Mucosa of rectum (tissue), 2 donors: Measurements from ENCODE around the gene SUFU.
A peak's percentile ranks its signal among the peaks of the same experiment; 100 is the strongest.

Source experiments
- H3K27ac ChIP-seq, 2 donors: one replicate each; pipeline ENCODE4 v1.7.0; 2013; ENCODE audit warnings: inconsistent platforms in 2 of 2, low read depth in 2 of 2, low read length in 2 of 2
- H3K27me3 ChIP-seq, 2 donors: one replicate each; pipeline ENCODE4 v1.7.0; 2013; ENCODE audit warnings: low read length in 2 of 2; ENCODE audit not compliant: control insufficient read depth in 2 of 2, insufficient read depth in 2 of 2
- H3K36me3 ChIP-seq, 2 donors: one replicate each; pipeline ENCODE4 v1.7.0; 2013; ENCODE audit warnings: low read length in 2 of 2; ENCODE audit not compliant: control insufficient read depth in 2 of 2, insufficient read depth in 2 of 2
- H3K4me1 ChIP-seq, 2 donors: one replicate each; pipeline ENCODE4 v1.7.0; 2013; ENCODE audit warnings: low read length in 2 of 2, mild to moderate bottlenecking in 1 of 2; ENCODE audit not compliant: control insufficient read depth in 2 of 2, insufficient read depth in 2 of 2
- H3K4me3 ChIP-seq, 2 donors: one replicate each; pipeline ENCODE4 v1.7.0; 2013; ENCODE audit warnings: low read length in 2 of 2
- H3K9ac ChIP-seq, 2 donors: one replicate each; pipeline ENCODE4 v1.7.0; 2013; ENCODE audit warnings: low read length in 2 of 2, low read depth in 1 of 2, mild to moderate bottlenecking in 1 of 2
- H3K9me3 ChIP-seq, 2 donors: one replicate each; pipeline ENCODE4 v1.7.0; 2013; ENCODE audit warnings: low read length in 2 of 2; ENCODE audit not compliant: control insufficient read depth in 2 of 2
- donor health status: healthy.
- donor health status: Normal muscosa, but diverticular disease.

SUFU gene

DNA sequence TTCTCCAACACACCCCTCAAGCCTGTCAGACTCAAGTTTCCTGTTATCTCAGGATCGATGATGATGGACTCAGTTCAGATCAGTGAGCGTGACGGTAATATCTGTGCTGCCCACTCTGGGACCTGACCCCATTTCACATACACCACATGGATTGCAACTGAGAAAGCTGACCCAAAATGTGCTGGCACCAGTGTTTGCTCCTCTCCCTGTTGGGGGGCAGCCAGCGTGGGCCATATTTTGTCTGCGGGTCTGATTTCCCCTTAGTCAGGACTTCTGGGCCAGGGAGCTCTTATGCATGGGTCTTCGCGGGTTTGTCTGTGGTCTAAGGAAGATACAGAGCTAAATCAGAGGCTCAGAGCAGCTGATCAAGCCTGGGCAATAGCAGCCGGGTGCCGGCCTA lies 97.9 kb downstream of the SUFU start:
- Histone ChIP-seq H3K27ac (peak overlapping the region in 1 of 2 donors; percentile 52), H3K27me3 (no peaks in the 10 kb centered on the region), H3K9ac (no peak overlapping the region), H3K36me3 (peaks cover 11 to 33% of the 10 kb centered on the region in 2 donors), H3K9me3 (no peaks in the 10 kb centered on the region), H3K4me1 (peaks cover 0 to 3% of the 10 kb centered on the region in 2 donors), H3K4me3 (no peak overlapping the region)

DNA sequence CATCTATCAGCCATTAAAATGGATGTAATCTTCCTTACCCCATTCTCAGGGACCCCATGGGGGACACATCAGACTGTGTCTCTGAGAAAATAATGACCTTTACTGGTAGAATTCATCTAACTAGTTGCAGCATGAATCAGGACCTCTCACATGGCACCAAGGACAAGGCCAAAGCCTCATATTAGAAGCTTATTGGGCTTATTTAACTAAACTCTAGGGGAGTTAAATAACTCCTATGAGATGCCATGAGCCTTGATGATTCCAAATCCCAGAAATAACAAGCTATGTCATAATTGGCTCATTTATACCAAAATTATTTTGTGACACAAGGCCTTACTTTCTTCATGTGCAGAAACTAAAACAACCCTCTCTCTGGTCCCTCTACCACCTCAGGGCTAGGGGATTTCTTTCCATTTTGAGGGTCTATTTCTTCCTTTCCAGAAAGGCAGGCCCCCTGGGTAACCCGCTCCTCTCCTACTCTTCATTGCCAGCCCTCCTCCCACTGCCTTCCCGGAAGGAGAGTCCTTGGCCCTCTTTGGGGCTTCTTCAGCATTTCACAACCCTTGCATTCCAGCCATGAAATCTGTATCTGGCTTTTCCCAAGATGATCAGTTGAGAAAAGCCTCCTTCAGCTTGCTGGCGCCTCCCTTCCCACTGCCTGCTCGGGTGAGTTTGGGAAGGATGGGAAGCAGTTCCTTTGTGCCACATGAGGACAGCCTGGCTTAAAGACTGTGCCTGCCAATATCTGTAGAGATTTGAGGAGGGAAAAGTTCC lies 98.7 kb downstream of the SUFU start:
- peak overlapping the region; percentile 3 to 52 for H3K27ac ChIP-seq
- H3K27me3 ChIP-seq = no peaks in the 10 kb centered on the region
- no peaks in the 10 kb centered on the region for H3K9me3 ChIP-seq
- peaks cover 9 to 29% of the 10 kb centered on the region in 2 donors for H3K36me3 ChIP-seq
- H3K9ac ChIP-seq = no peak overlapping the region
- no peak overlapping the region for H3K4me3 ChIP-seq
- no peaks in the 10 kb centered on the region for H3K4me1 ChIP-seq

DNA sequence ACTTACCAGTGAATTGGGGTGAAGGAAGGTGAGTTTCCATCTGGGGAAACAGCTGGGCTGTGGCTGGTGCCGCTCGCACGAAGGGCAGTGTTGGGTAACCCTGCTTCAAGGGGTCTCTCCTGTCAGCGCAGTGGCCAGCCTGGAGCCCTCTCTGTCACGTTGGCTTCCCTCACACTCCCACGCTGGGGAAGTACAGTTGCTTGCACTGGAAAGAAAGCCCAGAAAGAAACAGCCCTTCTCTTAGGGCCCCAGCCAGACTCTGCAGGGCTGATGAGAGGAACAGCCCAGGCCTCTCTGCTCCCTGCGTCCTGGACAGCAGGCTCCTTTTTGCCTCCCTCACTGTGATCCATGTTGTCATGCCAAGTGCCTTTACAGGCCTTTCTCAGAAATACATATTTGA lies 100.2 kb downstream of the SUFU start:
- Histone ChIP-seq H3K4me3 (no peak overlapping the region), H3K9me3 (no peaks in the 10 kb centered on the region), H3K27me3 (no peaks in the 10 kb centered on the region), H3K4me1 (no peaks in the 10 kb centered on the region), H3K27ac (peak overlapping the region in 1 of 2 donors; percentile 1), H3K36me3 (peaks cover 7 to 27% of the 10 kb centered on the region in 2 donors), H3K9ac (no peak overlapping the region)

DNA sequence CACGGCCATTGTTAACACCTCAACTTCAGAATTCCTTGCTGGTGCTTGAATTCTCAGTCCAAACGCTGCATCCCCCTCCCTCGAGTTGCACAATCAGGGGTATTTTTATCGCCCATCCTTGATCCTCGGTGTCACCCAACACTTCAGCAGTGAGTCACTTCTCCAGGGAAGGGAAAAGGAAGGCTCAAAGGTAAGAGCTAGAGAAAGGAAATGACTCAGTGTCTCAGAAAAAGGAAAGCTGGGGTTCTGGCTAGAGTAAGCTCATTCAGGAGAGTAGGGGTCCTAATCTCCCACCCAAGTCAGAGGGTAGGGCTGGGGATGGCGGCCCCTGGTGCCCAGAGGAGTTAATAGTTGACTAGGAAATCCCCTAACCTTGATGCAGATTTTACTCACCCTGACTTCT lies 100.7 kb downstream of the SUFU start:
- no peaks in the 10 kb centered on the region for H3K9me3 ChIP-seq
- peak overlapping the region in 1 of 2 donors; percentile 1 for H3K27ac ChIP-seq
- no peak overlapping the region for H3K9ac ChIP-seq

DNA sequence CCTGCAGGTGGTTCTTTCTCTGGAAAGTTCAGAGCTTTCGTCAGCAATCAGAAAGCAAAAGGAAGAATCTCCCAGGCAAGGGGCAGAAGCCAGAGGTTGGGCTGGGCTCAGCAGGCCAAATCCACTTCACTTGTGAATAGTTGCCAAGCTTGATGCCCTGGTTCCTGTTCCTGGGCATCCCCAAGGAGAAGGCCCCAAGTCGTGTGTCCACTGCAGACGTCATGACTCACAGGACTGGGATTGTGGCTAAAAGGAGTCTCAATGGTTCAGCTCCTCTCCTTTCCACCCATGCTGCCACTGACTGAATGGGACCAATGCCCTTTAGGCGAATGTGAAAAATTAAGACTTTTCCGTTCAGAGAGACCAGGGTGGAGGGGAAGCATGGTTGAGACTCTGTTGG lies 101.9 kb downstream of the SUFU start:
- H3K36me3 ChIP-seq = peaks cover 7 to 14% of the 10 kb centered on the region in 2 donors
- H3K4me1 ChIP-seq = no peaks in the 10 kb centered on the region
- no peak overlapping the region for H3K9ac ChIP-seq
- no peaks in the 10 kb centered on the region for H3K27me3 ChIP-seq
- no peak overlapping the region for H3K27ac ChIP-seq
- no peak overlapping the region for H3K4me3 ChIP-seq
- no peaks in the 10 kb centered on the region for H3K9me3 ChIP-seq

More for the DNA sequence above, 100.7 kb downstream of the SUFU start:
- H3K27me3 ChIP-seq = no peaks in the 10 kb centered on the region
- H3K4me3 ChIP-seq = no peak overlapping the region
- H3K36me3 ChIP-seq = peaks cover 7 to 24% of the 10 kb centered on the region in 2 donors
- H3K4me1 ChIP-seq = no peaks in the 10 kb centered on the region

DNA sequence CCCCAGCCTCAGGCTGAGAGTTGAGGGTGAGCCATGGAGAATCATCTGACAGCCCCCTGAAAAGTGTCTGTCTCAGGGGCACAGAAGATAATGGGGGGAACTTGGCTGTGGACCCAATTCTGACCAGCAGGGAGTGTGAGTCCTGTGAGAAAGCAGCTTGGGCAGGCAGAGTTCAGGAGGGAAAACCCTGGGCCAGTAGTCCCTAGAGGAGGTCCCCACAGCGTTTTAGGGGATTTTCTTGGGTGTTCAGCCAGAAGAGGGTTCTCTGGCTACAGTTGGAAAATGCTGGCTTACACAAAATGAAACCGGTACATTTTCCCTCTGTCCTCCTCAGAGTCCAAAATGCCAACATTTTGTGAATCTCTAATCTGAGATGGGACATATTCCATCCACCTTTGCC lies 104.7 kb downstream of the SUFU start:
- Histone ChIP-seq H3K27me3 (no peaks in the 10 kb centered on the region), H3K4me3 (no peak overlapping the region), H3K9me3 (no peaks in the 10 kb centered on the region), H3K9ac (no peak overlapping the region), H3K27ac (no peak overlapping the region), H3K36me3 (peaks cover 5 to 11% of the 10 kb centered on the region in 2 donors), H3K4me1 (peaks cover 0 to 16% of the 10 kb centered on the region in 2 donors)

DNA sequence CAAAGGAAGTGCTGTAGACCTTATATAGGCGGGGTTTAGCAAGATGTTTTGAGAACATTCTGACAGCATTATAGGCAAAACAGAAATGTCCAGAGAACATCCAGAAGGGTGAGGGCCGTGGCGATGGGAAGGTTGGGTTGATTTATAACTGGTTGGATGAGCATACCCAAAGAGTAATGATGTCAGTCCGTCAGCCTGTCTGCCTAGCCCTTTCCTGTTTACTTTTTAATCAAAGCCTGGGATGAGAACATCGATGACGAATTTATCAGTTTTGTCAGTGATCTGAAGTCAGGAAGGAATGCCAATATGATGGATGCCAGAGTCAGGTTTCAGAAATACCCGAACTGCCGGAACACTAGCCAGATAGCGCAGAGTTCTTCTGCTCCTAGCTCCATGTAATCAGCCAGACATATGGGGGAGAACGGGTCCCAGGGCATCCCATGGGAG lies 106.7 kb downstream of the SUFU start:
- Histone ChIP-seq H3K36me3 (peaks cover 0 to 3% of the 10 kb centered on the region in 2 donors), H3K9me3 (no peaks in the 10 kb centered on the region), H3K4me3 (no peak overlapping the region), H3K4me1 (peaks cover 3 to 16% of the 10 kb centered on the region in 2 donors), H3K27ac (peak overlapping the region in 1 of 2 donors; percentile 63), H3K9ac (peak overlapping the region in 1 of 2 donors; percentile 24), H3K27me3 (no peaks in the 10 kb centered on the region)

DNA sequence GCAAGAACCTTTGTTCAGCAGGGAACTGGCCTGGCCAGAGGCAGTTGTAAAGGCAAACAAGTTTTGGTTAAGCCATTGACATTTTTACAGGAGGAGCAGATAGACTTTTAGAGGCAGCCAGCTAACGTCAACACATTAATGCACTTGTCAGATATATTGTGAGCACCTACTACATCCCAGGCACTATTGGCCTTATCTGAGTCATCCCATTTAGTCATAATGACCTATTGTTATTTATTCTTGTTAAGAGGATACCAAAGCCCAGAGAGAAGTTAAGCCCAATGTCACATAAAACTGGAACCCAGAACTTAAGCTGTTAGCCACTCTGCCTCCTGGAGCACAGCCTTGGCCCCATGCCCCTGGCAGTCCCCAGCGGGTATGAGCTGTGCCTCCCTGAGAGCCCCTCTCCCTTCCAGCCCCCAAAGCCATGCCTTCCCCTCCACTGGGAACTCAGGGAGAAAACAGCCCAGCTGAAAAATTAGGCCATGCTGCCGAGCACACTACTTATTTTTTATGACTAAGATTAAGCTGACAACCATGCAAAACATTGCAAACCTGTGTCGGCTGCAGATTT lies 107.8 kb downstream of the SUFU start:
- H3K9me3 ChIP-seq = no peaks in the 10 kb centered on the region
- H3K27me3 ChIP-seq = no peaks in the 10 kb centered on the region
- H3K4me1 ChIP-seq = peaks cover 6 to 16% of the 10 kb centered on the region in 2 donors
- peaks cover 0 to 5% of the 10 kb centered on the region in 2 donors for H3K36me3 ChIP-seq
- H3K27ac ChIP-seq = peak overlapping the region in 1 of 2 donors; percentile 63
- H3K4me3 ChIP-seq = no peak overlapping the region
- H3K9ac ChIP-seq = no peak overlapping the region

DNA sequence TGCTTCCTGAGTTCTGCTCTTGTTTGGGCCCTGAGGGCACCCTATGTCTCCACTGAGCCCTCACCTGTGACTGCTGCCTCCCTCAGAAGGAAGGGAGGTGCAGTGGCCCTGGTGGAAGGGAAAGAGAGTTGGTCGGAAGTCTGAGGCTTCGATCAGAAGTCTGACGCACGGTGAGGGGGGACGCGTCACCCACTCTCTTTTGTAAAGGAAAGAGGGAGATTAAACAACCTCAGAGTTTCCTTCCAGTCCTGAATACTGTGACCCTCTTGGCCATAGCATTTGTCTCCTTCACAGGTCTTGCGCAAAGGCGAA lies 109.1 kb downstream of the SUFU start:
- H3K9me3 ChIP-seq = no peaks in the 10 kb centered on the region
- no peak overlapping the region for H3K4me3 ChIP-seq
- H3K27ac ChIP-seq = peak overlapping the region; percentile 49 to 56
- H3K4me1 ChIP-seq = peaks cover 6 to 16% of the 10 kb centered on the region in 2 donors
- H3K36me3 ChIP-seq = peaks cover under 1 to 12% of the 10 kb centered on the region in 2 donors
- H3K9ac ChIP-seq = no peak overlapping the region
- H3K27me3 ChIP-seq = no peaks in the 10 kb centered on the region

DNA sequence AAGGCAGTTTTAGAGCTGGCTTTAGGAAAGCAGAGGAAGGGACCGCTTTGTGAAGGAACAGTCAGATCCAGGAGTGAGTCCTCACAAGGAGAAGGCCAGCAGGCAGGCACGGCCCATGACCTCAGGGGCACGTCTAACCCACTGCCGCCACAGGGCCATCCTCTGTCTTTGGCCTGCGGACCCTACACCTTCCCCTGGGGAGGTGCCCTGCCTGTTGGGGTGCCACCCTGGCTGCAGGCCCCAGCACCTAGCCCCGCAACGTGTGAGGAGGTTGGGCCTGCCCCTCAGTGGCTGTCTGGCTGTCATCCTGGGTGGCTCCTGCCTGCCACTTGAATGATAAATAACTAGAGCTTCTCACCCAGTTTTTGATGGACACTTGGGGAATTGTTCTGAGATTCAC lies 109.5 kb downstream of the SUFU start:
- Histone ChIP-seq H3K4me1 (peaks cover 6 to 16% of the 10 kb centered on the region in 2 donors), H3K4me3 (no peak overlapping the region), H3K27me3 (no peaks in the 10 kb centered on the region), H3K36me3 (peaks cover 4 to 15% of the 10 kb centered on the region in 2 donors), H3K9me3 (no peaks in the 10 kb centered on the region), H3K9ac (no peak overlapping the region), H3K27ac (peak overlapping the region; percentile 49 to 56)
